ENCODE measurements around the gene KCNA3.

KCNA3 gene

DNA sequence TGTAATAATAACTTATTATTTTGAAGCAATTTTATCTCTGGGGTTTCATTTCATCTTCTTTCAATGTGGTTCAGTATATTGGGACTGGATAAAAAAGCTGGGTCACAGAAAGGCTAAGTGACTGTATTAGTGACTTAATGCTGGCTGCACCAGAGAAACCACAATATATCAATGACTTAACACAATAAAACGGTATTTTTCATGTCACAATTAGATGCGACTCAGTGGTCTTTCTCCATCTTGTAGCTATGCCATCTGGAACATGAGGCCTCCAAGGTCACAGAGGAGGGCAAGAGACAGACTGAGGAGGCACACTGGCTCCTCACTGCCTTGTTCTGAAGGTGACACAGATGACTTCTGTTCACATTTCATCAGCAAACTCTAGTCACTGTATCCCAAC is 26.0 kb upstream of the KCNA3 start:
- DNase-seq, result no peak
- Histone ChIP-seq H3K27me3 (no peaks in the 10 kb centered on the region), H3K9me3 (no peaks in the 10 kb centered on the region), H3K4me3 (ENCODE audit: low read depth, low read length) (no peak overlapping the region), H3K4me1 (no peaks in the 10 kb centered on the region), H3K36me3 (no peaks in the 10 kb centered on the region)
- TF ChIP-seq CTCF (IDR thresholded peaks at IDR 0.05; ENCODE audit: low read depth, low read length), result no peak

GRCh38 chr1:110697606-110698005 is 22.9 kb upstream of the KCNA3 start:
- no peaks in the 10 kb centered on the region for H3K27me3 ChIP-seq
- no peak for TF ChIP-seq CTCF (IDR thresholded peaks at IDR 0.05; ENCODE audit: low read depth, low read length)
- H3K4me3 ChIP-seq (ENCODE audit: low read depth, low read length), result no peak overlapping the region
- H3K4me1 ChIP-seq, result peaks cover 3% of the 10 kb centered on the region; the same call in 1 of the 2 replicates
- H3K36me3 ChIP-seq, result no peaks in the 10 kb centered on the region
- no peak for DNase-seq
- H3K9me3 ChIP-seq, result no peaks in the 10 kb centered on the region

GRCh38 chr1:110696818-110697217 is 22.1 kb upstream of the KCNA3 start:
- peaks cover 3% of the 10 kb centered on the region; the same call in 1 of the 2 replicates for H3K4me1 ChIP-seq
- H3K27me3 ChIP-seq, result no peaks in the 10 kb centered on the region
- no peak for DNase-seq
- no peaks in the 10 kb centered on the region for H3K9me3 ChIP-seq
- H3K36me3 ChIP-seq, result no peaks in the 10 kb centered on the region
- no peak overlapping the region for H3K4me3 ChIP-seq (ENCODE audit: low read depth, low read length)
- TF ChIP-seq CTCF (IDR thresholded peaks at IDR 0.05; ENCODE audit: low read depth, low read length), result no peak

DNA sequence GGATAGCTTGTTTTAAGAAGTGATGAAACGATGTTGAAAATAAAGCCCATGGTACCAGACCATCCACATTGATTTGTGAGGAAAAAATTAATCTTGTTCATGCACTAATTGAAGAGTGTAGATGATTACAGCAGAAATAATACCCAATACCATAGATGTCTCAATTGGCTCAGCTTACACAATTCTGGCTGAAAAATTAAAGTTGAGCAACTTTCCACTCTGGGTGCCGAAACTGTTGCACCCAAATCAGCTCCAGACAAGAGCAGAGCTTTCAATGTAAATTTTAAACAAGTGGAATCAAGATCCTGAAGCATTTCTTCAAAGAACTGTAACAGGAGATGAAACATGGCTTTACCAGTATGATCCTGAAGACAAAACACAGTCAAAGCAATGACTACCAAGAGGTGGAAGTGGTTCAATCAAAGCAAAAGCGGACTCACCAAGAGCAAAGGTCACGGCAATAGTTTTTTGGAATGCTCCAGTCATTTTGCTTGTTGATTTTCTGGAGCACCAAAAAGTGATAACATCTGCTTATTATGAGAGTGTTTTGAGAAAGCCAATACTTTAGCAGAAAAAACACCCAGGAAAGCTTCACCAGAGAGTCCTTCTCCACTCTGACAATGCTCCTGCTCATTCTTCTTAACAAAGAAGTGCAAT is 16.1 kb upstream of the KCNA3 start:
- no peak for DNase-seq
- no peaks in the 10 kb centered on the region for H3K9me3 ChIP-seq

DNA sequence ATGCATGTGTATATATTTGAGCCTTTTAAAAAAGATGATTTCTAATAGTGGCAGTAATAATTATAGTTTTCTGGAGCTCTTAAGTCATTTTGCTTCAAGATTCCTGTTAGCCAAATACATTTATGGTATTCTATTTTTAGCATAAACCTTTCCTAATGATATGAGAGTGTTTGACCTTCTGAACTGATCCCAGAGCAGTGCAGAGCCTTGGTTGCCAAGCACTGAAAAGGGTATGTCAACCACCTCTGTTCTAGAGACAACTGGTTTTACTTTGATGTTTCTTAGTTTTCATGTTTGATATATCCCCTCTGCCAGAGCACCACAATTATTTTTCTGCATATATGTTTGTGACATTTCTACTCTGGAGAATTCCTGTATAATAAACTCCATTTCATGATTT is 15.1 kb upstream of the KCNA3 start:
- Histone ChIP-seq H3K4me1 (peaks cover 24% of the 10 kb centered on the region; the same call in 1 of the 2 replicates), H3K36me3 (no peaks in the 10 kb centered on the region), H3K27me3 (no peaks in the 10 kb centered on the region), H3K9me3 (no peaks in the 10 kb centered on the region), H3K4me3 (ENCODE audit: low read depth, low read length) (no peak overlapping the region)
- TF ChIP-seq CTCF (IDR thresholded peaks at IDR 0.05; ENCODE audit: low read depth, low read length), result no peak
- no peak for DNase-seq

More for the DNA sequence above, 16.1 kb upstream of the KCNA3 start:
- no peaks in the 10 kb centered on the region for H3K36me3 ChIP-seq
- no peak for TF ChIP-seq CTCF (IDR thresholded peaks at IDR 0.05; ENCODE audit: low read depth, low read length)
- no peak overlapping the region for H3K4me3 ChIP-seq (ENCODE audit: low read depth, low read length)
- peaks cover 26% of the 10 kb centered on the region for H3K4me1 ChIP-seq
- H3K27me3 ChIP-seq, result no peaks in the 10 kb centered on the region

DNA sequence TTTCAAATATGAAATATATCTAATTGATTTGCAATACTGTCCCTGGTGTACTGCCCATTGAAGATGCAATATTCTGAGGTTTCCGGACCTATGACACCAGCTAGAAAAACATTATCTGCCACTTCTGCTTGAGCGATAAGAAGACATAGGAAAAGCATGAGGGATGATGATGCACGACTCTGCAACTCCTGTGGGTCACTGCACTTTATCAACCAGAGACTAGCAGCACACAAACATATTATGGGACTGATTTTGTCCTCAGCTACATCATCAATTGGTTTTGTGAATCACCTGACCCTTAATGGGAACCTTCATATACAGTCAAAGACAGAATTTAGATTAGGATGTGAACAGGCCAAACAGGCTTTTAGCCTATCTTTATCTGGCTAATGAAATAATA is 13.8 kb upstream of the KCNA3 start:
- Histone ChIP-seq H3K4me1 (peaks cover 24% of the 10 kb centered on the region), H3K36me3 (no peaks in the 10 kb centered on the region), H3K27me3 (no peaks in the 10 kb centered on the region), H3K4me3 (ENCODE audit: low read depth, low read length) (no peak overlapping the region), H3K9me3 (no peaks in the 10 kb centered on the region)
- DNase-seq, result peak; percentile 46
- TF ChIP-seq CTCF (IDR thresholded peaks at IDR 0.05; ENCODE audit: low read depth, low read length), result no peak

All from BE2C (cell line).